Measurements from ENCODE around the gene RBM3.

DNA sequence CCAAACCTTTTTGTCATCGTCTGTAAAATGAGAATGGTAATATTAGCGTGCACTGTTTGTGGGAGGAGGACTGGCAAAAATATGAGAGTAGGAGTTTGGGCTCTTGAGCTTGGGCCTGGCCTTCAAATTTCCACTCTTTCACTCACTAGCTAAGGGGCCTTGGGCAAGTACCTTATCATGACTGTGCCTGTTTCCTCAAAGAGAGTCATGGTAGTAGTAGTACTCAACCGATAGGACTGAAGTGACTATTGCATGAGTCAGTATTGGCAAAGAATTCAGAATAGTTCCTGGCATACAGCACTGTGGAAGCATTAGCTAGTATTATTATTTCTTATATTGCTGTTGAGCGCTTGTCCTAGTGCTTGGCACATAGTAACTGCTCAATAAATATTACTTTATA, 16.0 kb upstream of the RBM3 start:
- TF ChIP-seq, protein P1, sequence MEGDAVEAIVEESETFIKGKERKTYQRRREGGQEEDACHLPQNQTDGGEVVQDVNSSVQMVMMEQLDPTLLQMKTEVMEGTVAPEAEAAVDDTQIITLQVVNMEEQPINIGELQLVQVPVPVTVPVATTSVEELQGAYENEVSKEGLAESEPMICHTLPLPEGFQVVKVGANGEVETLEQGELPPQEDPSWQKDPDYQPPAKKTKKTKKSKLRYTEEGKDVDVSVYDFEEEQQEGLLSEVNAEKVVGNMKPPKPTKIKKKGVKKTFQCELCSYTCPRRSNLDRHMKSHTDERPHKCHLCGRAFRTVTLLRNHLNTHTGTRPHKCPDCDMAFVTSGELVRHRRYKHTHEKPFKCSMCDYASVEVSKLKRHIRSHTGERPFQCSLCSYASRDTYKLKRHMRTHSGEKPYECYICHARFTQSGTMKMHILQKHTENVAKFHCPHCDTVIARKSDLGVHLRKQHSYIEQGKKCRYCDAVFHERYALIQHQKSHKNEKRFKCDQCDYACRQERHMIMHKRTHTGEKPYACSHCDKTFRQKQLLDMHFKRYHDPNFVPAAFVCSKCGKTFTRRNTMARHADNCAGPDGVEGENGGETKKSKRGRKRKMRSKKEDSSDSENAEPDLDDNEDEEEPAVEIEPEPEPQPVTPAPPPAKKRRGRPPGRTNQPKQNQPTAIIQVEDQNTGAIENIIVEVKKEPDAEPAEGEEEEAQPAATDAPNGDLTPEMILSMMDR (IDR thresholded peaks at IDR 0.05; ENCODE audit: borderline replicate concordance, extremely low read depth, low read length, poor library complexity, severe bottlenecking), result no peak
- TF ChIP-seq EZH2 (IDR thresholded peaks at IDR 0.05; ENCODE audit: borderline replicate concordance, low read depth, low read length, severe bottlenecking), result no peak

All from DND-41 (cell line).